HepG2 (cell line): ENCODE results near the gene SCGB3A1. TPM values are rescaled to one million over a fixed set of nuclear protein-coding genes. Genes with fewer than 3 reads are reported as not detected.

Experiments used
- ATAC-seq: fragments of 200-7000 bp; cut with Tn5 transposase; 3 replicates; pipeline ENCODE4 v1.9.1; 2020; ENCODE audit warnings: mild to moderate bottlenecking, moderate library complexity
- BruUV-seq: library from RNA; stranded (reverse); fragments of 400-500 nt; replicated peaks from 2 replicates; lab custom pipeline; 2021; lab: Mats Ljungman, UMichigan
- CTCF ChIA-PET: fragments of 300-600 bp; formaldehyde crosslinking; extraction: SDS; loops from one replicate; lab custom pipeline; 2021; ENCODE audit warnings: low total read pairs, inconsistent platforms, low intra/inter-chr PET ratio; lab: Yijun Ruan, JAX
- POLR2A ChIA-PET: fragments of 350-600 bp; sonication (Branson Sonifier 250); formaldehyde crosslinking; loops from one replicate; lab custom pipeline; 2020; ENCODE audit warnings: antibody characterized with exemption, inconsistent platforms; lab: Yijun Ruan, JAX
- DNase-seq: peaks from one replicate; pipeline ENCODE4 v3.0.0-alpha.2; 2015; ENCODE audit warnings: low spot score
- FAIRE-seq: peaks from 3 replicates; lab custom pipeline; 2011; peaks lifted over from hg19 to GRCh38; lab: Jason Lieb, UNC
- H2AFZ ChIP-seq: one replicate; pipeline ENCODE4 v1.6.1; 2011; ENCODE audit warnings: low read length, inconsistent platforms
- H3K27ac ChIP-seq: fragments of 300-600 bp; 3 replicates; pipeline ENCODE4 v1.8.0; 2011; ENCODE audit warnings: mixed run types, mild to moderate bottlenecking, mixed read lengths, low read length, inconsistent platforms; ENCODE audit not compliant: insufficient read depth; ENCODE audit errors: extremely low read length
- H3K27me3 ChIP-seq, 2 experiments: fragments of 200-600 bp in 1 of 2; 2 replicates in 1 of 2; 3 replicates in 1 of 2; pipeline versions ENCODE4 v1.6.0 to v1.8.0; 2011; ENCODE audit warnings: low read length in 2 of 2, mild to moderate bottlenecking in 2 of 2, moderate library complexity in 2 of 2, inconsistent platforms in 1 of 2; ENCODE audit not compliant: insufficient read depth in 2 of 2, control insufficient read depth in 1 of 2
- H3K36me3 ChIP-seq, 2 experiments: fragments of 200-600 bp in 1 of 2; replicated peaks in 1 of 2; 2 replicates in 1 of 2; 3 replicates in 1 of 2; pipeline versions ENCODE4 v1.5.1 to v1.8.0; 2011; ENCODE audit warnings: low read length in 2 of 2, inconsistent platforms in 1 of 2; ENCODE audit not compliant: insufficient read depth in 2 of 2, control insufficient read depth in 1 of 2
- H3K4me1 ChIP-seq: 2 replicates; pipeline ENCODE4 v1.5.1; 2012; ENCODE audit warnings: low read length, inconsistent platforms; ENCODE audit not compliant: insufficient read depth
- H3K4me2 ChIP-seq: 2 replicates; pipeline ENCODE4 v1.6.0; 2011; ENCODE audit warnings: low read depth, low read length, inconsistent platforms
- H3K4me3 ChIP-seq, 3 experiments: fragments of 200-600 bp in 1 of 3; sonication (generic), shearing (Covaris generic) in 1 of 3; replicated peaks in 1 of 3; 2 replicates each; pipeline ENCODE4 v1.5.1; 2011 to 2016; ENCODE audit warnings: low read length in 3 of 3, inconsistent platforms in 2 of 3, low read depth in 2 of 3, mild to moderate bottlenecking in 2 of 3, control low read depth in 1 of 3, mixed read lengths in 1 of 3; ENCODE audit not compliant: insufficient read depth in 1 of 3
- H3K79me2 ChIP-seq: one replicate; pipeline ENCODE4 v1.6.1; 2011; ENCODE audit warnings: low read length, inconsistent platforms; ENCODE audit not compliant: insufficient read depth
- H3K9ac ChIP-seq: 2 replicates; pipeline ENCODE4 v1.6.0; 2011; ENCODE audit warnings: mild to moderate bottlenecking, low read depth, low read length, inconsistent platforms; ENCODE audit not compliant: insufficient read depth
- H3K9me3 ChIP-seq: 2 replicates; pipeline ENCODE4 v1.5.1; 2012; ENCODE audit warnings: mild to moderate bottlenecking, low read length
- H4K20me1 ChIP-seq: 2 replicates; pipeline ENCODE4 v1.6.0; 2011; ENCODE audit warnings: inconsistent platforms, mild to moderate bottlenecking, low read length, moderate library complexity; ENCODE audit not compliant: insufficient read depth
- GABPB1 ChIP-seq: IDR thresholded peaks from 2 replicates; pipeline ENCODE4 v1.6.1; 2016; ENCODE audit warnings: mild to moderate bottlenecking, missing genetic modification reagents, moderate library complexity, missing compliant biosample characterization
- NFE2L1 ChIP-seq: sonication (generic); formaldehyde crosslinking; IDR thresholded peaks from 2 replicates; pipeline ENCODE4 v1.4.0; 2020; ENCODE audit warnings: missing genetic modification reagents, mild to moderate bottlenecking, borderline replicate concordance
- PRMT3 ChIP-seq: sonication (generic); formaldehyde crosslinking; IDR thresholded peaks from 2 replicates; pipeline ENCODE4 v1.8.1; 2022; ENCODE audit warnings: low read depth, mild to moderate bottlenecking, moderate library complexity, missing genetic modification reagents, borderline replicate concordance
- ZNF629 ChIP-seq: sonication (generic); formaldehyde crosslinking; conservative IDR thresholded peaks from 2 replicates; pipeline ENCODE4 v1.5.0; 2020; ENCODE audit warnings: missing genetic modification reagents
- WGBS: methylation state at CpG from one replicate; pipeline ENCODE4 v1.1.6; 2017; ENCODE audit warnings: low lambda C conversion rate; 5-methylcytosine and 5-hydroxymethylcytosine counted together
- in situ Hi-C: cut with HindIII; loops from 2 replicates; pipeline ENCODE4 v1.10.0; 2017; ENCODE audit warnings: low pct_unique_long_range_greater_than_20kb; ENCODE audit not compliant: extremely low pct_ligation_motif_present
- intact Hi-C: fragments of 100-400 bp; cut with micrococcal nuclease; formaldehyde crosslinking; loops from one replicate; pipeline ENCODE4 v1.10.0; 2022; ENCODE audit not compliant: unreplicated experiment
- polyA plus RNA-seq, 8 experiments: library from polyadenylated mRNA; depleted of rRNA in 3 of 8; stranded (reverse) in 7 of 8; unstranded in 1 of 8; fragments of >200 nt; fragmentation: Illumina TruSeq in 4 of 8; extraction: Trizol in 4 of 8; gene quantifications; 2 replicates each; pipeline versions ENCODE4 v1.2.1 to v1.2.3, GENCODE V29; 2011 to 2016; ENCODE audit warnings: low read depth in 4 of 8, missing spikeins in 1 of 8, mixed read lengths in 1 of 8; ENCODE audit not compliant: insufficient read depth in 1 of 8
- total RNA-seq, 5 experiments: library from RNA; depleted of rRNA; stranded (reverse); fragments of >200 nt; fragmentation: Illumina TruSeq; extraction: Trizol; gene quantifications; 2 replicates each; pipeline ENCODE4 v1.2.3, GENCODE V29; 2016; ENCODE audit warnings: low read depth in 1 of 5
- TF ChIP-seq, protein P1 (sequence below): sonication (generic); formaldehyde crosslinking; IDR thresholded peaks from 2 replicates; pipeline ENCODE4 v1.9.0; 2021; ENCODE audit warnings: missing genetic modification reagents, borderline replicate concordance
- TF ChIP-seq, protein P2 (sequence below): IDR thresholded peaks from 2 replicates; pipeline ENCODE4 v1.6.1; 2016; ENCODE audit warnings: missing biosample characterization, missing genetic modification reagents, low read depth
- TF ChIP-seq, protein P3 (sequence below): sonication (generic); formaldehyde crosslinking; IDR thresholded peaks from one replicate; pipeline ENCODE4 v1.5.1; 2020; ENCODE audit warnings: mild to moderate bottlenecking, missing genetic modification reagents; ENCODE audit errors: not compliant biosample characterization

The SCGB3A1 gene
- total and polyA plus RNA-seq, 2 of the 13 experiments (the other 11 are each of a cell fraction or from before 2014, with no cell fraction given): not detected

DNA sequence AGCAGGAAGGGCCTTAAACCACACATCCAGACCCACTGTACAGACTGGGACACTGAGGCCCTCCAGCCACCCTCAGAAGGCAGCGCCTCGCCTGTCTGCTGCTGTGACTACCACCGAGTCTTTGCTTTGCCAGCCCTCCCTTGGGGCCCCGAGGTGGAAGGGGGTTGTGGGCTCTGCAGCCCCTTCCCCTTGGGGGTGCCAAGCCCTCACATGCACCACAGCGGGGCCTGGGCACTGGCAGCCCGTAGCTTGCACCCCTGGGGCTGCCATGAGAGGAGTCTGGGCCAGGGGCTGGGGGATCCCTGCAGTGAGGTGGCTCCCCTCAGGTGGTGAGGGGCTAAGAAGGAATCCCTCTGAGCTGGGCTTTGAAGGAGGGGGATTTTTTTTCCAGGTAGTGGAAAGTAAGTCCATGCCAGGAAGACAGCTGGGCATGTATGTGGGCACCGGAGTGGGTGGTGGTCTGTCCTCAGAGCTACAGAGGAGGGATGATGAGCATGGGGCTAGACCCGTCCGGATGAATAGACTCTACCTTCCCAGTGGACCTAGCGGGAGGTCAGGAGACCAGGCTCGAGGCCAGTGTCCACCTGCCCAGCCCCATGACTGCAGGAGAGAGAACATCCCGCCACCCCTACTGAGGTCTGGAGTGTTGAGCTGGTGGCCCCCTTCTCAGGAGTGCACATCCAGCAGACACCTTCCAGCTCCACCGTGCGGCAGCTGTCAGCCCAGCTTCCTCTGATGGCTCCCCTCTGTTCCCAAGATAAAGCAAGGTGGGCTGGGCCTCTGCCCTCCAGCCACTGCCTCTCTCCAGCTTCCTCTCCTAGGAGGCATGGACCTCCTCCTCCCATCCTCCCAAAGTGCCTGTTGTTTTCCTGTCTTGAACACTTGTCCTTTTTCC is 42.2 kb upstream of the SCGB3A1 start:
- Histone ChIP-seq H3K27ac (no peak overlapping the region), H3K9me3 (no peaks in the 10 kb centered on the region), H3K36me3 (no peaks in the 10 kb centered on the region), H3K27me3 (peaks cover 3 to 32% of the 10 kb centered on the region in 2 experiments; a peak in 2 of 5 replicates), H3K79me2 (no peaks in the 10 kb centered on the region), H3K4me1 (no peaks in the 10 kb centered on the region), H3K4me2 (no peak overlapping the region), H3K4me3 (no peak overlapping the region), H3K9ac (no peak overlapping the region), H2AFZ (no peak overlapping the region), H4K20me1 (no peaks in the 10 kb centered on the region)
- WGBS: 31% methylated on average over 5 of the region's 14 CpGs
- ChIA-PET POLR2A (no interaction called here), CTCF (no interaction called here)
- in situ Hi-C loops: no loop called here
- ATAC-seq (no peak), FAIRE-seq (no peak), DNase-seq (no peak)
- intact Hi-C loops: no loop called here
- TF ChIP-seq ZNF629: peak; percentile 34; the same call in 1 of the 2 replicates
- no peak for TF ChIP-seq PRMT3 (CRISPR knock-in tag)
- TF ChIP-seq, protein P1, sequence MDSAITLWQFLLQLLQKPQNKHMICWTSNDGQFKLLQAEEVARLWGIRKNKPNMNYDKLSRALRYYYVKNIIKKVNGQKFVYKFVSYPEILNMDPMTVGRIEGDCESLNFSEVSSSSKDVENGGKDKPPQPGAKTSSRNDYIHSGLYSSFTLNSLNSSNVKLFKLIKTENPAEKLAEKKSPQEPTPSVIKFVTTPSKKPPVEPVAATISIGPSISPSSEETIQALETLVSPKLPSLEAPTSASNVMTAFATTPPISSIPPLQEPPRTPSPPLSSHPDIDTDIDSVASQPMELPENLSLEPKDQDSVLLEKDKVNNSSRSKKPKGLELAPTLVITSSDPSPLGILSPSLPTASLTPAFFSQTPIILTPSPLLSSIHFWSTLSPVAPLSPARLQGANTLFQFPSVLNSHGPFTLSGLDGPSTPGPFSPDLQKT: no peak
- TF ChIP-seq GABPB1 (CRISPR knock-in tag): no peak
- TF ChIP-seq NFE2L1 (CRISPR knock-in tag): no peak
- TF ChIP-seq, protein P2, sequence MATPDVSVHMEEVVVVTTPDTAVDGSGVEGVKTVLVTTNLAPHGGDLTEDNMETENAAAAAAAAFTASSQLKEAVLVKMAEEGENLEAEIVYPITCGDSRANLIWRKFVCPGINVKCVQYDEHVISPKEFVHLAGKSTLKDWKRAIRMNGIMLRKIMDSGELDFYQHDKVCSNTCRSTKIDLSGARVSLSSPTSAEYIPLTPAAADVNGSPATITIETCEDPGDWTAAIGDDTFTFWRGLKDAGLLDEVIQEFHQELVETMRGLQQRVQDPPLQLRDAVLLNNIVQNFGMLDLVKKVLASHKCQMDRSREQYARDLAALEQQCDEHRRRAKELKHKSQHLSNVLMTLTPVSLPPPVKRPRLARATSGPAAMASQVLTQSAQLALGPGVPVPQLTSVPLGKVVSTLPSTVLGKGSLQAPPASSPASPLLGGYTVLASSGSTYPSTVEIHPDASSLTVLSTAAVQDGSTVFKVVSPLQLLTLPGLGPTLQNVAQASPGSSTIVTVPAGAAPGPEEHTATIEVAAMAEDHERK (CRISPR knock-in tag): no peak
- TF ChIP-seq, protein P3, sequence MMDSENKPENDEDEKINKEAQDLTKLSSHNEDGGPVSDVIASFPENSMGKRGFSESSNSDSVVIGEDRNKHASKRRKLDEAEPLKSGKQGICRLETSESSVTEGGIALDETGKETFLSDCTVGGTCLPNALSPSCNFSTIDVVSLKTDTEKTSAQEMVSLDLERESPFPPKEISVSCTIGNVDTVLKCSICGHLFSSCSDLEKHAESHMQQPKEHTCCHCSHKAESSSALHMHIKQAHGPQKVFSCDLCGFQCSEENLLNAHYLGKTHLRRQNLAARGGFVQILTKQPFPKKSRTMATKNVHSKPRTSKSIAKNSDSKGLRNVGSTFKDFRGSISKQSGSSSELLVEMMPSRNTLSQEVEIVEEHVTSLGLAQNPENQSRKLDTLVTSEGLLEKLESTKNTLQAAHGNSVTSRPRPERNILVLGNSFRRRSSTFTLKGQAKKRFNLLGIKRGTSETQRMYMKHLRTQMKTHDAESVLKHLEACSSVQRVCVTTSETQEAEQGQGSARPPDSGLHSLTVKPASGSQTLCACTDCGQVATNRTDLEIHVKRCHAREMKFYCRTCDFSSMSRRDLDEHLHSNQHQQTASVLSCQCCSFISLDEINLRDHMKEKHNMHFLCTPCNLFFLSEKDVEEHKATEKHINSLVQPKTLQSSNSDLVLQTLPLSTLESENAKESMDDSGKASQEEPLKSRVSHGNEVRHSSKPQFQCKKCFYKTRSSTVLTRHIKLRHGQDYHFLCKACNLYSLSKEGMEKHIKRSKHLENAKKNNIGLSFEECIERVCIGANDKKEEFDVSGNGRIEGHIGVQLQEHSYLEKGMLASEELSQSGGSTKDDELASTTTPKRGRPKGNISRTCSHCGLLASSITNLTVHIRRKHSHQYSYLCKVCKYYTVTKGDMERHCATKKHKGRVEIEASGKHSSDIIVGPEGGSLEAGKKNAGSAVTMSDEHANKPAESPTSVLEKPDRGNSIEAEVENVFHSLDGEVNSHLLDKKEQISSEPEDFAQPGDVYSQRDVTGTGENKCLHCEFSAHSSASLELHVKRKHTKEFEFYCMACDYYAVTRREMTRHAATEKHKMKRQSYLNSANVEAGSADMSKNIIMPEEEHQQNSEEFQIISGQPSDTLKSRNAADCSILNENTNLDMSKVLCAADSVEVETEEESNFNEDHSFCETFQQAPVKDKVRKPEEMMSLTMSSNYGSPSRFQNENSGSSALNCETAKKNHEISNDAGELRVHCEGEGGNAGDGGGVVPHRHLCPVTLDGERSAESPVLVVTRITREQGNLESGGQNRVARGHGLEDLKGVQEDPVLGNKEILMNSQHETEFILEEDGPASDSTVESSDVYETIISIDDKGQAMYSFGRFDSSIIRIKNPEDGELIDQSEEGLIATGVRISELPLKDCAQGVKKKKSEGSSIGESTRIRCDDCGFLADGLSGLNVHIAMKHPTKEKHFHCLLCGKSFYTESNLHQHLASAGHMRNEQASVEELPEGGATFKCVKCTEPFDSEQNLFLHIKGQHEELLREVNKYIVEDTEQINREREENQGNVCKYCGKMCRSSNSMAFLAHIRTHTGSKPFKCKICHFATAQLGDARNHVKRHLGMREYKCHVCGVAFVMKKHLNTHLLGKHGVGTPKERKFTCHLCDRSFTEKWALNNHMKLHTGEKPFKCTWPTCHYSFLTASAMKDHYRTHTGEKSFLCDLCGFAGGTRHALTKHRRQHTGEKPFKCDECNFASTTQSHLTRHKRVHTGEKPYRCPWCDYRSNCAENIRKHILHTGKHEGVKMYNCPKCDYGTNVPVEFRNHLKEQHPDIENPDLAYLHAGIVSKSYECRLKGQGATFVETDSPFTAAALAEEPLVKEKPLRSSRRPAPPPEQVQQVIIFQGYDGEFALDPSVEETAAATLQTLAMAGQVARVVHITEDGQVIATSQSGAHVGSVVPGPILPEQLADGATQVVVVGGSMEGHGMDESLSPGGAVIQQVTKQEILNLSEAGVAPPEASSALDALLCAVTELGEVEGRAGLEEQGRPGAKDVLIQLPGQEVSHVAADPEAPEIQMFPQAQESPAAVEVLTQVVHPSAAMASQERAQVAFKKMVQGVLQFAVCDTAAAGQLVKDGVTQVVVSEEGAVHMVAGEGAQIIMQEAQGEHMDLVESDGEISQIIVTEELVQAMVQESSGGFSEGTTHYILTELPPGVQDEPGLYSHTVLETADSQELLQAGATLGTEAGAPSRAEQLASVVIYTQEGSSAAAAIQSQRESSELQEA (CRISPR knock-in tag): no peak
- no TSS peak for BruUV-seq
